Measurements from ENCODE around the gene ANO10.
A peak's percentile ranks its signal among the peaks of the same experiment; 100 is the strongest.
"Not testable (repeated sequence)": the region's sequence is repeated elsewhere in the genome, so short reads cannot be mapped to it uniquely, and the experiment has no call there.

Gene ANO10

DNA sequence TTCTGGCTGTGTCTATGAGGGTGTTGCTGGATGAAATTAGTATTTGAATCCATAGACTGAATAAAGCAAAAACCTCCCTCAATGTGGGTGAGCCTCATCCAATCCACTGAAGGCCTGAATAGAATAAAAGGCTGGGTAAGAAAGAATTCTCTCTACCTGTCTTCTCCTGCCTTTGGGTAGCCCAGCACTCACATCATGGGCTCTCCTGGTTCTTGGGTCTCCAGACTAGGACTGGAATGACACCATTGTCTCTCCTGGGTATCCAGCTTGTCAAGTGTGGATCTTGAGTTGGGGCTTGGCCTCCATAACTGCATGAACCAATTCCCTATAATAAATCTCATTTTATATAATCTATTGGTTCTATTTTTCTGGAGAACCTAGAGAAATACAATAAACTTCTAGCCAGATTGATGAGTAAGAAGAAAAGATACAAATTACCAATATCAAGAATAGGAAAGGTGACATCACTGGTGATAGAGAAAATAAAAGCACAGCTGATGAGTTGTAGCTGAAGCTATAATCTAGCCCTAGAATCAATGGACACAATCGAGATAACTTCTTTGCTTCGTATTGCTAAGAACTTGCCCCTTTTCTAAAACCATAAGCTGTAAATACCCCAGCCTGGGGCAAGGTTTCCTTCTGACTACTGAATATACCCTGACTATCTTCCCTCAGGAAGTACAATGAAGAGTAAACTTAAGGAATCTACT lies 106.4 kb downstream of the ANO10 start:
- DNase-seq = no peak

DNA sequence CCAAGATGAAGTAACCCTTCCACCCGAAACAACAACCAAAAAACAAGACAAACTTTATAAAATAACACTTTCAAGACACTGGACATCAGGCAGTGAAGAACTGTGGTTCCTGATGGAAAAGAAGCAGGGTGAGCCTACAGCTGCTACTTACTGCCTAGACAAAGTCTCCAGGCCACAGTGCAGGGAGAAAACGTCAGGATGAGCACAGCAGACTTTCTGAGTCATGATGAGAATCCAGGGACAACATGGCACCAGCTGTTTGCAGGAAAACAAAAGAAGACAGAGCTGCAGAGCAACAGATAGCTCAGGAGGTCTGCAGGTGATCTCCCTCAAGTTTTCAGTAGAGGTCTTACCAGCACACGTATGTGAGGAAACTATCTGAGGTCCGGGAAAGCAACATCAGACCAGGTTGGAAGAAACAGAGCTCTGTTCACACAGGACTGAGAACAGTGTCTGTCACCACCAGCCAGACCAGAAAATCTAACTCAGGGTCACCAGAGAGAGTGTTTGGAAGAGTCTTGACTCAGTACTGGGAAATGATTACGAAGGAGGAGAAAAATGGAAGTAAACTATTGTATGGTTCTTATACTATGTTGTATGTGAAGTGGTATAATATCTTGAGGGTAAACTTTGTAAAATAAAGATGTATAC lies 108.9 kb downstream of the ANO10 start:
- DNase-seq = no peak

DNA sequence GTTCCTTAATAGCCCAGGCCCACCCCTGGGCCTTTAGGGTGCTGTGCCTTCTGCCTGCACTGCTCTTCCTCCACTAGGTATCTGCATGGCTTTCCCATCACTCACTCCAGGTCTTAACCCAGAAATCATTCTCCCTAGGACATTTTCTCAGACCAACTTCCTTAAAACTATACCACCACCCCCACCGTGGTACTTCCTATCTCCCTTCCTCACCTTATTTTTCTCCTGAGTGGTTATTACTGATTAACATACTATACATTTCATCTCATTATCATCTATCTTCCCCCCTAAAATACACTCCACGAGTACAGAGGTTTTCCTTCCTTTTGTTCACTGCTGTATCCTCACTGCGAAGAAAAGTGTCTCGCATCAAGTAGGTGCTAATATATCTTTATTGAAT lies 115.2 kb downstream of the ANO10 start:
- DNase-seq = no peak

DNA sequence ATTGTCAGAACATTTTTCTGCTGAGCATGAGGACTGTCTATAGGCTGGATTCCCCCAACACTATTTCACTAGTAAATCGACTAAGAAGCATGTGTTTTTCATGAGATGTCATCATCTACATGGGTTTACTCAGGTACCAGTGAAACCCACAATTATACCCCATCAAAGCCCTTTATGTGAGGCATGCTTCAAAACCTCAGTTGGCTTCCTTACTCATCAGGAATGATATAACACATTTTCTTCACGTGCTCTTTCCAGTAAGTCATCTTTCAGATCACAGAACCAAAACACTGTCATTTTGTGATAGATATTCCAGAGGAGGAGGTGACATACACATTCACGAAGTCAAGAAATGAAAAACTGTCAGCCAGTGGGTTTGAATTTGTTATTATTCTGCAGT lies 116.5 kb downstream of the ANO10 start:
- no peak for DNase-seq

DNA sequence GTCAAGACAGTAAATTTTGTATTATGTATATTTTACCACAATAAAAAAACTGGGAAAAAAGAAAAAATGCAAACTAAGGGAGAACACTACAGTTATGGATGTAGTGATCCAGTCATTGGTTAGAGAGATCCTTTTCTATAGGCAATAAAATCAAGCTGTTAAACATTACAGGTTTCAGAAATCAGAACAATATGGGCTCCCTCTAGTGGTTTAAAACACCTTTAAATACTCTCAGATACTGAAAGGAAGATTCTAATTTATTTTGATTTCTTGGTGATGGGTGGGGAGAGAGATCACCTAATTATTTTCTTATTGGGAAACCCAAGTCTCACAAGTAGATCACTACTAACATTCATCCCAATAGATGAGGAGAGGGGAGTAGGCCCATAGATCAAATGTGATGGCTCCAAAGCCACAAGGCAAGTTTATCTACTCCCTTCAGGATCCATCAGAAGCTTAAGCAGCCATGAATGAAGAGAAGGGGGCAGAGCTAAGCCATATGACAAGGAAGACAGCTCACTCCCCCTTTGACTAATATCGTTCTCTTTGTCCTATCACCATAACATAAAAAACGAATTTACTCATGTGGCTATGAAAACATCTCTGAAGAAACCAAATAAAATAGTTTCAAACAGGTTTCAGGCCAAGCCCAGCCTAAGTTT lies 118.6 kb downstream of the ANO10 start:
- DNase-seq = peak; percentile 44

DNA sequence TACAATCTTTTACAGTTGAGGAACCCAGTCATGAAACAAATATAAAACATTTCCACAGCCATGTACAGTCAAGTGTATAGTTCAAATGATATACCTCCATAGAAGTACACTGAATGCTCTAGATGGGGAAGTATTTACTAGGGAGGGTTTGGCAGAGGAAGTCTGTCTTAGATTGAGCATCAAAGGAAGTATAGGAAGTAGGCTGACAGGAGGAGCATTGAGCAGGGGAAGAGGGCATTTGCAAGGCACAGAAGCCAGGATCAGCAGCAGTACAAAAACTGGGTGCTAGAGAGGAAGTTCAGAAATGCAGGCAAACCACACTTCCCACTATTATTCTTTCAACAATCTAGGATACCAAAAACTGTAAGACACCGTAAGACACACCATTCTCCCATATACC lies 122.6 kb downstream of the ANO10 start:
- no peak for DNase-seq

DNA sequence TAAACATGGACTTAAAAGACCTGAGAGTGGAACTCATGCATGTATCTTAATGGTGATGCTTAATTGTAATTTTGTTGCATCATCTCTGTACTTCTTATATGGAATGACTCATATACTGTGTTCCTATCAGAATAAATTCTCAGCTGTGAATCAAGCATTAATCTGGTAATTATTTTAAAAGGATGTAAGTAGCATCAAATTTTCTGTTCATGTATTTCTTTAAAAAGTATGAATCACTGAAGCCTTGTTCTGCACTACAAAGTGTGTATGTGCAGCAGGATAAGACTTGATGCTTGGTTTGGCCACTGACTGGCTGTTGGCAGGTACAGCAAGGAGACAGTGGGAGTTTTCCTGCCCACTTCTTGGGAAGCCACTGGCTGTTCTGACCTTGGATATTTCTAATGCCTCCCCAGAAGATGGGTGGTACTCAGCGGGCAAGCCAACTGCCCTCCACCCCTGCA lies 123.9 kb downstream of the ANO10 start:
- DNase-seq = no peak

DNA sequence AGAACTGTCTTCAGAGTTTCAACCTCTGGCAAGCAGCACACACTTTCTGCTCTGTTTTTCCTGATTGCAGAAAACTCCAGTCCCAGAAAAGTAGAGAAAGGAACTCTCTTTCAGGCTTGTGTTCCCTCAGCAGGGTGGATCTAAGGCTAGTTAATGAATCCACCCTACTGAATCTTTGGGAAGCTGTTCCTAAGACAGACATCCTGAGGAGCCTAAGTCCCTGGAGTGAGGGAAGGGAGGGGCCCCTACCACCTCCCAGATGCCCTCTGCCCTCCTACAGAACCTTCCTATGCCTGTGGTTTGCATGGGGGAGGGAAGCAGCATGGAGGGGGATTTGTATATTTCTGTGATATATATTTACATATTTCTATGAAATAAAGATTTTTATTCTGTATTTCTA lies 124.4 kb downstream of the ANO10 start:
- DNase-seq = no peak

DNA sequence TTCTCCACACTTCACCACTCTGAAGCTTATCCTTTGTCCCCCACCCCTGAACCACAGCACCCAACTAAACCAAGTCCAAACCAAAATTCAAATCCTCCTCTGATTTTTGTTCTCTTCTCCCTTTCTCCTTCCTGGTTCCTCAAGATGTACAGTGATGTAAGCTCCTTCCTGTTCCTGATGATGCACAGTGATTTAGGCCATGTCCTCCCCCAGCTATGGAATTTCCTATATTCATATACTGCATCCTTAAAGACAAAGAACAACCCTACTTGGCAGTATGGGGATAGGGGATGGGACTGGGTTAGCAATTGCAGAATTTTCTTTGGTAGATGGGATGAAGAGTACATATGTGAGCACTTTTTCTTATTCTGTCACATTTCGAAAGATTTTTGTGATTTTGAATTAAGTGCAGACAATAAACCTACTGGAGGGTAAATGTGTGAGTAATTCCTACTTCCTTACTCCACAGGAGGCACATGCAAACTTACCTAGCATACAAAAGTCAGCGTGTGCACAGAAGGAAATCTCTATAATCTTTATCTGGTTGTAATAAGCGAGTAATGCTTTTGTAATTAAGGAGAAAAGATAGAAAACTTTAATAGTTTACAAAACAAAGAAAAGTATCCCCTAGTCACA lies 125.0 kb downstream of the ANO10 start:
- DNase-seq = no peak

DNA sequence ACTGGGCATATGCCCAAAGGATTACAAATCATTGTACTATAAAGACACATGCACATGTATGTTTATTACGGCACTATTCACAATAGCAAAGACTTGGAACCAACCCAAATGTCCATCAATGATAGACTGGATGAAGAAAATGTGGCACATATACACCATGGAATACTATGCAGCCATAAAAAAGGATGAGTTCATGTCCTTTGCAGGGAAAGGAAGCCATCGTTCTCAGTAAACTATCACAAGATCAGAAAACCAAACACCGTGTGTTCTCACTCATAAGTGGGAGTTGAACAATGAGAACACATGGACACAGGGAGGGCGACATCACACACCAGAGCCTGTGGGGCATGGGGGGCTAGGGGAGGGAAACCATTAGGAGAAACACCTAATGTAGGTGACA lies 128.9 kb downstream of the ANO10 start:
- not testable (repeated sequence) for DNase-seq

DNA sequence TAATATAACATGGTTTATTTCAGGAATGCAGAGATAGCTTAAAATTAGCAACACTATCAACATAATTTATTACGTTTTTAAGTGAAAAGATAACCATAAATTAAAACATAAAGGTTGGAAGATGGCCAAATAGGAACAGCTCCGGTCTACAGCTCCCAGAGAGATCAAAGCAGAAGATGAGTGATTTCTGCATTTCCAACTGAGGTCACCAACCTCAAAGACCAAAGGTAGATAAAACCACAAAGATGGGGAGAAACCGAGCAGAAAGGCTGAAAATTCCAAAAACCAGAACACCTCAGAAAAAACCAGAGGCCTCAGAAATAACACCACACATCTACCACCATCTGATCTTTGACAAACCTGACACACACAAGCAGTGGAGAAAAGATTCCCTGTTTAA lies 130.0 kb downstream of the ANO10 start:
- DNase-seq = not testable (repeated sequence)

DNA sequence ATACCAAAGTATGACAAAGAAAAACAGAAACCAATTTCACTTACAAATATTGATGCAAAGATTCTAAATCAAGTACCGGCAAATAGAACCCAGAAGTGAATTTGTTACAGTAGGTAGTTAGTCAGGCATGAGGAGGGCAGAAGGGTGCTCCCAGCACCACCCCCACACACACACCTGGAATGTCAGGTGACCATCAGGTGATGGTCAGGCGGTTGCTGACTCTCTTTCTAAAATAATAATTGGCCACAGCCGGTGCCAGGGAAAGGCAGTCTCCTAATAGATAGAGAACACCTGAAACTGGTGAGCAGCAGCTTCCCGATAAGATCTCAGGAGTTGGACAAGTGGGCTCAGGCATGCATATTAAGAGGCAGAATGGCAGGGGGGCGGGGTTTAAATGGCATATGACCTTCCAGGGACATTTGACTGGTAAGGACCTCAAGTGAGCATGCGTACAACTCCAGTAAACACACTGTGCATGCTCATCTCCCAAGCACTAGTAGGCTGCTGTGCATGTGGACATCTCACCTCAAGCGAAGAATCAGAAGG lies 131.1 kb downstream of the ANO10 start:
- DNase-seq = no peak

DNA sequence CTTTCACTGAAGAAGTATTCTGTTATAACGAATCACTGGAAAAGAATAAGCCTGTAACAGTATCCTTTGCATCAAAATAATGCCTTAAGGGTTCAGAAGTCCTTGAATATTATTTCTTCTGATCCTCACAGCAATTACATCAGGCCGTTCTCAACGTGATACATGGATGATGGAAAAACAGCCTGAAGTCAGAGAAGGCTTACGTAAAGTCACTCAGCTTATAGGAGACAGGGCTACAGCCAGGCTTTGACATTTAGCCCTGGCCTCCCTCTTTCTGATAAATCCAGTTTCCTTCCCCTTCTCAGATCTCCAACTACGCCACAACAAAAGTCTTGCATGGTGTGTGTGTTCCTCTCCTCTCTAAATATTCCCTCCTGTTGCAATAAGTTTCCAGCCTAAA lies 131.9 kb downstream of the ANO10 start:
- no peak for DNase-seq

DNA sequence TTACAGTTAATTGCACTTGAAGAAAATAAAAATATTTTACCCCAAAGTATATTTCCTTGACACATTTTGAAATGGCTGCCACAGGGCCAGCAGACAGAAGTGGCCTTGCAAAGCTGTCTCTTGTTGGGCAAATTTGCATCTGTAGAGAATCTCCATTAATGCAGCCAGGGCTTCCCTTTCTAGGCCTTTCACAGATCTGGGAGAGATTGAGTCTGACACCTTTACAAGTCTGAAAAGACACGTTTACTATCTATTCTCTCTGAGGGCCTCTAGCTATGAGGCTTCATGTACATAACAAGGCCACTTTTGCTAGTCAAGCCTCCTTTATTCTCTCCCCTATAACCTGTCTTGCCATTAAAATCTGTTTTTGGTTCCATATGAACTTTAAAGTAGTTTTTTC lies 135.9 kb downstream of the ANO10 start:
- DNase-seq = no peak

DNA sequence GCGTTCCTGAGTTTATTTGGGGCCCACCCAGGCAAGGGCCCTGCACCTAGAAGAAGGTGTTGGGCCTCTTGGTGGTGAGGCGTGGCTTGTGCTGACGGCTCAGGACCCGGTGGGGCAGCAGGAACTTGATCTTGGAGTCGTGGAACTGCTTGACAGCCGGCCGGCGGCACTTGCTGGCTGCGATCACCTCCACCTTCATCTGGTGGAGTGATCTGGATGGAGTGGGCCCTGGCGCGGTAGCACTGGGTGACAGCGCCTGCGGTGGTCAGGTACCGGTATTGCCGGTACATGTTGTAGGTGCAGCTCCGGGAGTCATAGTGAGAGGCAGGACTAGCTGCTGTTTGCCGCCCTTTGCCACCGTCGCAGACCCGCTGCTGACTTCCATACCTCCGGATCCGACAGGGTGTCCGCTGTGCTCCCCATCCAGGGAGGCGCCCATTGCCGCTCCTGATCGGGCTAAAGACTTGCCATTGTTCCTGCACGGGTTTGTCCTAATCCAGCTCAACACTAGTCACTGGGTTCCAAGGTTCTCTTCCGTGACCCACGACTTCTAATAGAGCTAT lies 136.8 kb downstream of the ANO10 start:
- no peak for DNase-seq

DNA sequence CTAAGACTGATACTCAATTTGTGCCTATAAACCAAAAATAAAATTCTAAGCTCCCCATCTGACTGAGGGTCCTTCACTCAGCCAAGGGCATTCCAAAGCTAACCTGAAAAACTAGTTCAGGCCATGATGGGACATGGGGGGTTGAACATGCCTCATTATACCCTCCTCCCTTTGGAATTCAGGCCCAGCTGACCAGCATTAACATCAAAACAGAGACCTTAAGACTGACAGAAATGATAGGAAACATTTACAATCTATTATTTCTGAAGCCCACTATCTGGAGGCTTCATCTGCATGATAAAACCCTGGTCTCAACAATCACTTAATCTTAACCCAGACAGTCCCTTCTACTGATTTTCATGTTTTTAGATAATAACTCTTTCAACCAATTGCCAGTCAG lies 140.4 kb downstream of the ANO10 start:
- no peak for DNase-seq

DNA sequence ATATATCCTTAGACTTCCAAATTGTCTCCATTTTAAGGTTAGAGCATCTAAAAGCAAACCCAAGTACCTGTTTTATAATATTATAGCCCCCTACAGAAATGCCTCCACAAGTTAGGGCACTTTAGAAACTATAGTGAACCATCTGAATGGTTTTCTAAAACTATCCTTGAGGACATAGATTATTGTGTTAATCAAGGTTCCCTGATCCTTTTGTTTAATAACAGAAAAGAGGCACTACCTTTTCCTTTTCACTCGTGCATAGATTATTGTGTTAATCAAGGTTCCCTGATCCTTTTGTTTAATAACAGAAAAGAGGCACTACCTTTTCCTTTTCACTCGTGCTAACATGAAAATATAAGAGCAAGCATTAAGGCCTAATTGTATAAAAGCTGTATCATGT lies 143.0 kb downstream of the ANO10 start:
- DNase-seq = not testable (repeated sequence)

DNA sequence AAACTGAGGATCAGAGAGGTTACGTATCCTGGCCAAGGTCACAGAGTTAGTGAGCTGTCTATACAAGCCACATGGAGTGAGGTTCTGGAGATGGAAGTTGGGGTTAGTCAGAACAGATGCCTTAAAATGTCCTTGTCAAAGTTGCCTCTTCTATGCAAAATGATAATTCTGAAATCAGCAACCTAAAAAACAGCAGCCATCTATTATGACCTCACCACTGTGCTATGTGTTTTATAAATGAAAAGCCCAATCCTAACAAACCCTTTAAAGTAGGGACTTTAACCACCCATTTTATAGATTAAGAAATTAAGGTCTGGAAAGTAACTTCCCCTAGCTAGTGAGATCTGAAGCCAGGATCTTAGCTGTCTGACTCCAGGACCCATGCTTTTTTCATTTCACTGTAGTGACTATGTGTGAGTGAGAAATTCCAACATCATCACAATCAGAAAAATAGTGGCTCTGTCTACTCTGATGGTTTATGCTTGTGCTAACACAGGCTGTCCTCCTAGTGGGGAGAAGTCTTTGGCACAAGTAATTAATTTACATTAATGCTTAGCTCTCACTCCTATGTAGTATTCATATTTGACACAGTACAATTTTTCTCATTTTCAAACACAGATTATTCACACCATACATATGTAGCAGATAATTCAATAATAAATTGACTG lies 143.6 kb downstream of the ANO10 start:
- no peak for DNase-seq

DNA sequence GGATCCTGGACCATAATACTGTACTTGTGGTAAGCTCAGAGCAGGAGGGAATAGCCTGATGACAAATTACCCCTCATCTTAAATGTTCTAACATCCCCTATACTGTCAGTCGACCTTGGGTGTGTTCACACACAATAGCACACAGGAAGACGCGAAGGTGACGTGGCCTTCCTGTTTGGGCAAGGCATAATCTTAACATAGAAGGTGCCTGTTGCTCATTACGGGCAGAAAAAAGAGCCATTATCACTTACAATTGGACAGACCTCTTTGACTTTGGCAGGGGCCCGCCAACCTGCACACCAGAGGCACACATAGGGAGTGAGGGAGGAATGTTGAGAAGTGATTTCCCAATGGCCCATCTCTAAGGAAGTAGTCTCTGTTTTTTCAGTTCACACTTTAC lies 144.2 kb downstream of the ANO10 start:
- no peak for DNase-seq

DNA sequence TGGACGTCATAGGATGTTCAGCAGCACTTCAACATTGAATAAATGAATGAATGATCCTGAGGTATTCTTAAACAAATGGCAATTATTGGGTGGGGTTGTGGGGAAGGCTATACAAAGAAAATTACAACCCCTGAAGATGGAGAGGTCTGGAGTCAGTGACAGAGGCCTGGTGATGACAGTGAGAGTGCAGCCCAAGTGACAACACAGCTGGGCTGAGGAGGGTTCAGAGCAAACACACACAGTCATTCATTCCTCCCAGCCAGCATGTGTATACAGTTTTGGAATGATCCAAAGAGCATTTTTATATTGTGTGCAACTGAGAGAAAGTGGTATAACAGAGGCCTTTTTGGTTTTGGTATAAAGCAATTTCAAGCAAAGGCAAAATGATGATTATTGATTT lies 148.1 kb downstream of the ANO10 start:
- DNase-seq = no peak

DNA sequence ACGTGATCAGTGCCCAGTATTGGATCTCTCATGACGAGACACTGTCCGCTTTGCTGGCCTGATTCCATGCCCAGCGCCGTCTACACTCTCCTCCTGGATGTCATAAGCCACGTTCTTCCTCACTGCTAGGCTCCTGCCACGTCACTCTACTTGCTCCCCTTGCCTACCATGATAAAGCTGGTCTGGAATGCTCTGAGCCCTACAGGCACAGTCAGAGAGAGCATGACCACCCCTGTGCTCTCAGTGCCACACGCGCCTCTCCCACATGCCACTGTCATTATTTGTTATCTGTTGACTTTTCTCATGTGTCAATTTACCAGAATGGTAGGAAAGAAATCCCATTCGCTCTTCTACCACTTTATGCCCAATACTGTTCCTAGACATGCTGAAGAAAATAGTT lies 148.6 kb downstream of the ANO10 start:
- DNase-seq = no peak

DNA sequence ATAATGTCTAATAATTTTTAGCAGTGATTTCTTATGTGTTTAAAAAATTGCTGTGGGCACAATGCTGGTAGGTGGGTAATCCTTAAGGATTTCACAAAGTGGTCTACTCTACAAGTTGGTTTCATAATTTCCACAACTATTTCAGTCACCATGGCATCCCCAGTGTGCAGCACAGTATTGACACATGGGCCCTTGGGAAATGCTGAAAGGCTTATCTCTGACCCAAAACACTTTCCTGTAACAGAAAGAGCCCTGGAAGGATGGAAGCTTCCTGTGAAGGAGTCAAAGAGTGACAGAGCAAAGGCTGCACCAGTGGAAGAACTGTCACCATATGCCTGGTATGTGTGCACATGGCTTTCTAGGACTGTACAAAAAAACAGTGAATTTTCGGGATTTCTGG lies 153.7 kb downstream of the ANO10 start:
- no peak for DNase-seq

DNA sequence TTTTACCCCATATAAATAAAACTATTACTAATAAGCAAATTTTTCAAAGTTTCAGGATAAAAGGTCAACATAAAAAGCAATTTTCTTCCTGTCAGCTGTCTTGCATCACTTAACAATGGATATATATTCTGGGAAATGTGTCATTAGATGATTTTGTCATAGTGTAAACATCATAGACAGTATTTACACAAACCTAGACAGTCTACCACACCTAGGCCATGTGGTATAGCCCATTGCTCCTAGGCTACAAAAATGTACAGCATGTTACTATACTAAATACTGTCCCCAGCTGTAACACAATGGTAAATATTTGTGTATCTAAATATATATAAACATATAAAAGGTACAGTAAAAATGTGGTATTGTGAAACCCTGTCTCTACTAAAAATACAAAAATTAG lies 156.7 kb downstream of the ANO10 start:
- no peak for DNase-seq
